GM18505 (cell line): Measurements from ENCODE around the gene MANSC1.
A peak's percentile ranks its signal among the peaks of the same experiment; 100 is the strongest.

Experiments used
- ATAC-seq: cut with Tn5 transposase; IDR thresholded peaks from one replicate; pipeline ENCODE4 v1.9.1; 2021; ENCODE audit not compliant: unreplicated experiment
- POLR2A ChIP-seq: IDR thresholded peaks from 4 replicates; pipeline ENCODE4 v1.6.1; 2011; ENCODE audit warnings: borderline replicate concordance; ENCODE audit not compliant: insufficient read depth, insufficient read length; ENCODE audit errors: extremely low read depth

The MANSC1 gene

DNA sequence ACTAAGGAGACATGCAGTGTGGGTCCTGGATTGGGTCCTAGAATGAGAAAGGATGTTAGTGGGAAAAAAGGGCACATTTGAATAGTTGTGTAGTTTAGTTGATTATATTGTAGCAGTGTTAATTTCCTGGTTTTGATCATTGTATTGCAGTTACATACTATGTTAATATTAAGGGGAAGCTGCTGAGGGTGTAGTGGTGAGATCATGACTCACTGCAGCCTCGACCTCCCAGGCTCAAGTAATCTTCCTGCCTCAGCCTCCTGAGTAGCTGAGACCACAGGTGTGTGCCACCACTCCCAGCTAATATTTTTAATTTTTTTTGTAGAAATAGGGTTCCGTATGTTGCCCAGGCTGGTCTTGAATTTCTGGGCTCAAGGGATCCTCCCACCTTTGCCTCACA is 28.6 kb upstream of the MANSC1 start:
- no peak for ATAC-seq
- TF ChIP-seq POLR2A = no peak

- ATAC-seq = no peak
- no peak for TF ChIP-seq POLR2A
Measured at GRCh38 chr12:12376646-12377448, 26.8 kb upstream of the MANSC1 start.

DNA sequence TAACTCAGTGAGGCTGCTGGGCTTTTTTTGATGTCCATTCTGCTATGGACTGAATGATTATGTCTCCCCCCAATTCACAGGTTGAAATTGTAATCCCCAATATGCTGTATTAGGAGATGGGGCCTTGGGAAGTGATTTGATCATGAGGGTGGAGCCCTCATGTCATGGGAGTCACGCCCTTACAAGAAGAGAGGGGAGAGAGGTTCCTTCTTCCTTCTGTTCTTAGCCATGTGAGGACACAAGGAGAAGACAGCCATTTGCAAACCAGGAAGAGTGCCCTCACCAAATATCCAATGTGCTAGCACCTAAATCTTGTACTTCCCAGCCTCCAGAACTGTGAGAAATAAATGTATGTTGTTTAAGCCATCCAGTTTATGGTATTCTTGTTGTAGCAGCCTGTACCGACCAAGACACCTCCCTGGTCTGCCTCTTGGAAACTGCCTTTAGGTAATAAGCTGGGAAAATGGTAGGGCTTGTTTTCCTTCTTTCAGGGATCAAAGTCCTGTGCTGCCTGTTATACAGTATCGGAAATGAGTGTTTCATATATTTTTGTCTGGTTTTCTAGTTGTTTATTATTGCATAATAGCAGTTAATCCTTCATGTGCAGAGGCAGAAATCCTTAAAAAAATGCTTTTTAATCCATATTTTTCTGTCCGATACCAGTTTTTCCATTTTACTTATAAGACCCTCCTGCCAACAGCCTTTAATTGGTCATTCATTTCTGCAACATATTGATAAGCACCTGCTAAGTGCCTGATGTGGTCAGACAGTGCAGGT is 23.1 kb upstream of the MANSC1 start:
- TF ChIP-seq POLR2A = no peak
- no peak for ATAC-seq

GRCh38 chr12:12367482-12367998 is 17.5 kb upstream of the MANSC1 start:
- ATAC-seq = no peak
- no peak for TF ChIP-seq POLR2A

GRCh38 chr12:12366701-12367481 is 16.8 kb upstream of the MANSC1 start:
- ATAC-seq = no peak

GRCh38 chr12:12365931-12366431 is 15.9 kb upstream of the MANSC1 start:
- TF ChIP-seq POLR2A = no peak
- no peak for ATAC-seq

More at GRCh38 chr12:12366701-12367481, 16.8 kb upstream of the MANSC1 start:
- TF ChIP-seq POLR2A = no peak

GRCh38 chr12:12365446-12365802 is 15.4 kb upstream of the MANSC1 start:
- no peak for TF ChIP-seq POLR2A
- ATAC-seq = no peak

- no peak for ATAC-seq
- no peak for TF ChIP-seq POLR2A
Measured at GRCh38 chr12:12364787-12365445, 14.9 kb upstream of the MANSC1 start.

- no peak for ATAC-seq
Measured at GRCh38 chr12:12358528-12358927, 8.5 kb upstream of the MANSC1 start.

GRCh38 chr12:12357719-12358461 is 7.8 kb upstream of the MANSC1 start:
- no peak for ATAC-seq
- no peak for TF ChIP-seq POLR2A

More at GRCh38 chr12:12358528-12358927, 8.5 kb upstream of the MANSC1 start:
- no peak for TF ChIP-seq POLR2A

GRCh38 chr12:12356896-12357718 is 7.1 kb upstream of the MANSC1 start, which contains the start of gene BORCS5:
Gene BORCS5, plus strand, starts transcription at chr12:12357078. Its CDS starts 374 bp downstream, at chr12:12357452.
- peak; percentile 99 for TF ChIP-seq POLR2A
- ATAC-seq = peak; percentile 89
